ENCODE results near the gene THAP11. TPM values are rescaled to one million over a fixed set of nuclear protein-coding genes. Genes with fewer than 3 reads are reported as not detected.

Gene THAP11
- total and polyA plus RNA-seq, 2 of the 13 experiments (the other 11 are each of a cell fraction or from before 2014, with no cell fraction given) = 44.2 to 53.4 TPM

DNA sequence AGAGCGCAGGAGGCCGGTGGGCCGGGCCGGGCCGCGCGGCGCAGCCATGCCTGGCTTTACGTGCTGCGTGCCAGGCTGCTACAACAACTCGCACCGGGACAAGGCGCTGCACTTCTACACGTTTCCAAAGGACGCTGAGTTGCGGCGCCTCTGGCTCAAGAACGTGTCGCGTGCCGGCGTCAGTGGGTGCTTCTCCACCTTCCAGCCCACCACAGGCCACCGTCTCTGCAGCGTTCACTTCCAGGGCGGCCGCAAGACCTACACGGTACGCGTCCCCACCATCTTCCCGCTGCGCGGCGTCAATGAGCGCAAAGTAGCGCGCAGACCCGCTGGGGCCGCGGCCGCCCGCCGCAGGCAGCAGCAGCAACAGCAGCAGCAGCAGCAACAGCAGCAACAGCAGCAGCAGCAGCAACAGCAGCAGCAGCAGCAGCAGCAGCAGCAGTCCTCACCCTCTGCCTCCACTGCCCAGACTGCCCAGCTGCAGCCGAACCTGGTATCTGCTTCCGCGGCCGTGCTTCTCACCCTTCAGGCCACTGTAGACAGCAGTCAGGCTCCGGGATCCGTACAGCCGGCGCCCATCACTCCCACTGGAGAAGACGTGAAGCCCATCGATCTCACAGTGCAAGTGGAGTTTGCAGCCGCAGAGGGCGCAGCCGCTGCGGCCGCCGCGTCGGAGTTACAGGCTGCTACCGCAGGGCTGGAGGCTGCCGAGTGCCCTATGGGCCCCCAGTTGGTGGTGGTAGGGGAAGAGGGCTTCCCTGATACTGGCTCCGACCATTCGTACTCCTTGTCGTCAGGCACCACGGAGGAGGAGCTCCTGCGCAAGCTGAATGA, 606 bp downstream of the THAP11 start (continued):
- TF ChIP-seq, protein P1, sequence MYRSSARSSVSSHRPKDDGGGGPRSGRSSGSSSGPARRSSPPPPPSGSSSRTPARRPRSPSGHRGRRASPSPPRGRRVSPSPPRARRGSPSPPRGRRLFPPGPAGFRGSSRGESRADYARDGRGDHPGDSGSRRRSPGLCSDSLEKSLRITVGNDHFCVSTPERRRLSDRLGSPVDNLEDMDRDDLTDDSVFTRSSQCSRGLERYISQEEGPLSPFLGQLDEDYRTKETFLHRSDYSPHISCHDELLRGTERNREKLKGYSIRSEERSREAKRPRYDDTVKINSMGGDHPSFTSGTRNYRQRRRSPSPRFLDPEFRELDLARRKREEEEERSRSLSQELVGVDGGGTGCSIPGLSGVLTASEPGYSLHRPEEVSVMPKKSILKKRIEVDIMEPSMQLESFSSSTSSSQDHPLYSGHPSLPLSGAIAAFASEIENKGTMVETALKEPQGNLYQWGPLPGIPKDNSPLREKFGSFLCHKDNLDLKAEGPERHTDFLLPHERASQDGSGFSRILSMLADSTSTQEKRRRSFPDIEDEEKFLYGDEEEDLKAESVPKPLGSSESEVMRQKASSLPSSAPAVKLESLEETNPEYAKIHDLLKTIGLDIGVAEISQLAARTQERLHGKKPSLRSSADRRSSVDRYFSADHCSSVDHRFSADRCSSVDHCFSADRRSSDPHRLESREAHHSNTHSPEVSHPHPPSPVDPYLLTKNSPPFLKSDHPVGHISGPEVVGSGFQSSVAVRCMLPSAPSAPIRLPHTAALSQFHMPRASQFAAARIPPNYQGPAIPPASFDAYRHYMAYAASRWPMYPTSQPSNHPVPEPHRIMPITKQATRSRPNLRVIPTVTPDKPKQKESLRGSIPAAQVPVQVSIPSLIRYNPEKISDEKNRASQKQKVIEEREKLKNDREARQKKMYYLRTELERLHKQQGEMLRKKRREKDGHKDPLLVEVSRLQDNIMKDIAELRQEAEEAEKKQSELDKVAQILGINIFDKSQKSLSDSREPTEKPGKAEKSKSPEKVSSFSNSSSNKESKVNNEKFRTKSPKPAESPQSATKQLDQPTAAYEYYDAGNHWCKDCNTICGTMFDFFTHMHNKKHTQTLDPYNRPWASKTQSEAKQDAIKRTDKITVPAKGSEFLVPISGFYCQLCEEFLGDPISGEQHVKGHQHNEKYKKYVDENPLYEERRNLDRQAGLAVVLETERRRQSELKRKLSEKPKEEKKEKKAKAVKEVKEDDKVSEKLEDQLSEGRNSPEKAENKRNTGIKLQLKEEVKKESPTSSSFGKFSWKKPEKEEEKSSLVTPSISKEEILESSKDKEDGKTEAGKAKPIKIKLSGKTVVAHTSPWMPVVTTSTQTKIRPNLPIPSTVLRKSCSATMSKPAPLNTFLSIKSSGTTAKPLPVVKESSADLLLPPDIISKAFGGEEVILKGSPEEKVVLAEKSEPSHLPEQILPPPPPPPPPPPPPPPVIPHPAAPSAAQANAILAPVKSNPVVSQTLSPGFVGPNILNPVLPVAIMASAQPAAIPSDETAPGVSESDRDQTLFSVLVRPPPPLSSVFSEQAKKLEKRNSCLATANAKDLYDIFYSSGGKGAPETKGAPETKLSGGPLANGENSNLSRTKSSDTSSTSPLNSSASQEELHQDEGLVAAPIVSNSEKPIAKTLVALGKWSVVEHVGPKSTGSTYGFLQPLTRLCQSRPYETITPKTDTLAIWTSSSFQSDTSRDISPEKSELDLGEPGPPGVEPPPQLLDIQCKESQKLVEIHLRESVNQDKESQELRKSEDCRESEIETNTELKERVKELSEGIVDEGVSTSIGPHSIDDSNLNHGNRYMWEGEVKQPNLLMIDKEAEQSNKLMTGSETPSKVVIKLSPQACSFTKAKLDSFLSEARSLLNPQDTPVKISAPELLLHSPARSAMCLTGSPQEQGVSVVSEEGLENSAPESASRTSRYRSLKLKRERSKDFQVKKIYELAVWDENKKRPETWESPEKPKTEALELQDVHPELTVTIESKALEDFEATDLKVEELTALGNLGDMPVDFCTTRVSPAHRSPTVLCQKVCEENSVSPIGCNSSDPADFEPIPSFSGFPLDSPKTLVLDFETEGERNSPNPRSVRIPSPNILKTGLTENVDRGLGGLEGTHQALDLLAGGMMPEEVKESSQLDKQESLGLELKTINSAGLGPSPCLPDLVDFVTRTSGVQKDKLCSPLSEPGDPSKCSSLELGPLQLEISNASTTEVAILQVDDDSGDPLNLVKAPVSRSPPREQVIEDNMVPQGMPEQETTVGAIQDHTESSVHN (CRISPR knock-in tag; IDR thresholded peaks at IDR 0.05) = peak; percentile 90; the same call in 1 of the 2 replicates
- TF ChIP-seq RELA (CRISPR knock-in tag; IDR thresholded peaks at IDR 0.05) (no peak), TBP (CRISPR knock-in tag; IDR thresholded peaks at IDR 0.05) (no peak), RAD21 (CRISPR knock-in tag; IDR thresholded peaks at IDR 0.05) (peak; percentile 54), NCOA5 (CRISPR knock-in tag; IDR thresholded peaks at IDR 0.05) (no peak), MED1 (CRISPR knock-in tag; IDR thresholded peaks at IDR 0.05) (no peak), ZNF20 (CRISPR knock-in tag; IDR thresholded peaks at IDR 0.05) (no peak), ZNF569 (CRISPR knock-in tag; IDR thresholded peaks at IDR 0.05; ENCODE audit: borderline replicate concordance) (no peak), DNMT3B (CRISPR knock-in tag; conservative IDR thresholded peaks at IDR 0.05) (no peak), ZNF136 (CRISPR knock-in tag; IDR thresholded peaks at IDR 0.05; ENCODE audit: low read depth) (peak; percentile 24; the same call in 1 of the 2 replicates), CHCHD3 (CRISPR knock-in tag; IDR thresholded peaks at IDR 0.05) (0 out of 2 replicates have a peak, but pooled peaks have one; percentile 38)
- TF ChIP-seq, protein P2, sequence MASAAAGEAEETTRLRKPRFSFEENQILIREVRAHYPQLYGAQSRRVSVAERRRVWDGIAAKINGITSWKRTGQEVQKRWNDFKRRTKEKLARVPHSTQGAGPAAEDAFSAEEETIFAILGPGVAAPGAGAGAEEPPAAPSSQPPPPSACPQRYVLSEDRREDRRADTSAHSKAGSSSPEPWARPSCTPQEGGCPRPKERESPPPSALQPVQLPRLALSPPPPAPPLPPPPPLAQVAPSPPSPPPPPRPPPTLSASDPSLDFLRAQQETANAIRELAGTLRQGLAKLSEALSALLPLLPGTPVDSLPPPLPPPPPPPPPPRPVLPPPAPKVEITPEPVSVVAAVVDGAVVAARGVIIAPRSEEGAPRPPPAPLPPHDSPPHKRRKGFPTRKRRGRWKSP (CRISPR knock-in tag; IDR thresholded peaks at IDR 0.05) = peak; percentile 100
- TF ChIP-seq, protein P3, sequence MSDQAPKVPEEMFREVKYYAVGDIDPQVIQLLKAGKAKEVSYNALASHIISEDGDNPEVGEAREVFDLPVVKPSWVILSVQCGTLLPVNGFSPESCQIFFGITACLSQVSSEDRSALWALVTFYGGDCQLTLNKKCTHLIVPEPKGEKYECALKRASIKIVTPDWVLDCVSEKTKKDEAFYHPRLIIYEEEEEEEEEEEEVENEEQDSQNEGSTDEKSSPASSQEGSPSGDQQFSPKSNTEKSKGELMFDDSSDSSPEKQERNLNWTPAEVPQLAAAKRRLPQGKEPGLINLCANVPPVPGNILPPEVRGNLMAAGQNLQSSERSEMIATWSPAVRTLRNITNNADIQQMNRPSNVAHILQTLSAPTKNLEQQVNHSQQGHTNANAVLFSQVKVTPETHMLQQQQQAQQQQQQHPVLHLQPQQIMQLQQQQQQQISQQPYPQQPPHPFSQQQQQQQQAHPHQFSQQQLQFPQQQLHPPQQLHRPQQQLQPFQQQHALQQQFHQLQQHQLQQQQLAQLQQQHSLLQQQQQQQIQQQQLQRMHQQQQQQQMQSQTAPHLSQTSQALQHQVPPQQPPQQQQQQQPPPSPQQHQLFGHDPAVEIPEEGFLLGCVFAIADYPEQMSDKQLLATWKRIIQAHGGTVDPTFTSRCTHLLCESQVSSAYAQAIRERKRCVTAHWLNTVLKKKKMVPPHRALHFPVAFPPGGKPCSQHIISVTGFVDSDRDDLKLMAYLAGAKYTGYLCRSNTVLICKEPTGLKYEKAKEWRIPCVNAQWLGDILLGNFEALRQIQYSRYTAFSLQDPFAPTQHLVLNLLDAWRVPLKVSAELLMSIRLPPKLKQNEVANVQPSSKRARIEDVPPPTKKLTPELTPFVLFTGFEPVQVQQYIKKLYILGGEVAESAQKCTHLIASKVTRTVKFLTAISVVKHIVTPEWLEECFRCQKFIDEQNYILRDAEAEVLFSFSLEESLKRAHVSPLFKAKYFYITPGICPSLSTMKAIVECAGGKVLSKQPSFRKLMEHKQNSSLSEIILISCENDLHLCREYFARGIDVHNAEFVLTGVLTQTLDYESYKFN (CRISPR knock-in tag; conservative IDR thresholded peaks at IDR 0.05) = peak; percentile 25; the same call in 1 of the 2 replicates
- TF ChIP-seq, protein P4, sequence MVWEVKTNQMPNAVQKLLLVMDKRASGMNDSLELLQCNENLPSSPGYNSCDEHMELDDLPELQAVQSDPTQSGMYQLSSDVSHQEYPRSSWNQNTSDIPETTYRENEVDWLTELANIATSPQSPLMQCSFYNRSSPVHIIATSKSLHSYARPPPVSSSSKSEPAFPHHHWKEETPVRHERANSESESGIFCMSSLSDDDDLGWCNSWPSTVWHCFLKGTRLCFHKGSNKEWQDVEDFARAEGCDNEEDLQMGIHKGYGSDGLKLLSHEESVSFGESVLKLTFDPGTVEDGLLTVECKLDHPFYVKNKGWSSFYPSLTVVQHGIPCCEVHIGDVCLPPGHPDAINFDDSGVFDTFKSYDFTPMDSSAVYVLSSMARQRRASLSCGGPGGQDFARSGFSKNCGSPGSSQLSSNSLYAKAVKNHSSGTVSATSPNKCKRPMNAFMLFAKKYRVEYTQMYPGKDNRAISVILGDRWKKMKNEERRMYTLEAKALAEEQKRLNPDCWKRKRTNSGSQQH (CRISPR knock-in tag; IDR thresholded peaks at IDR 0.05; ENCODE audit: low read depth) = no peak

Data from HepG2 (cell line).